ENCODE results near the gene KCNJ2. TPM values are rescaled to one million over a fixed set of nuclear protein-coding genes. Genes with fewer than 3 reads are reported as not detected.

Gene KCNJ2
- total and polyA plus RNA-seq, 4 donors, result 0.75 to 5.1 (median 3.1) TPM; not detected in 1

- peaks cover 0 to 4% of the 10 kb centered on the region in 2 donors for H3K4me1 ChIP-seq (ENCODE audit: control insufficient read depth in 1 of 2, insufficient read depth in 2 of 2, low read length in 2 of 2)
- no peak for DNase-seq
- H3K4me3 ChIP-seq (ENCODE audit: low read length in 2 of 2), result no peak overlapping the region
- H3K9me3 ChIP-seq (ENCODE audit: control insufficient read depth, low read length), result no peaks in the 10 kb centered on the region
- no peaks in the 10 kb centered on the region for H3K36me3 ChIP-seq (ENCODE audit: control insufficient read depth in 1 of 2, insufficient read depth in 2 of 2, low read length in 1 of 2)
- WGBS, 2 donors, result 57 to 58% methylated on average over 3 of the region's 3 CpGs
- H3K27ac ChIP-seq (ENCODE audit: low read depth in 1 of 2, low read length in 2 of 2), result no peak overlapping the region
- intact Hi-C loops (cut with DNase I), result loop anchor here in 1 of 2 donors (2.0 kb wide), 1 partner anchor 533 kb away; no protein-coding TSS in a partner anchor
- ATAC-seq (ENCODE audit: low FRiP score), result no peak
- H3K27me3 ChIP-seq (ENCODE audit: control insufficient read depth in 1 of 2, insufficient read depth in 2 of 2, low read length in 1 of 2), result no peaks in the 10 kb centered on the region
Observed at GRCh38 chr17:70139449-70139993, 29.8 kb upstream of the KCNJ2 start.

GRCh38 chr17:70144260-70144846 lies 25.0 kb upstream of the KCNJ2 start:
- no peaks in the 10 kb centered on the region for H3K36me3 ChIP-seq (ENCODE audit: control insufficient read depth in 1 of 2, insufficient read depth in 2 of 2, low read length in 1 of 2)
- intact Hi-C loops (cut with DNase I), result loop anchor here (2.0 kb wide), 1 partner anchor 576 kb away; no protein-coding TSS in a partner anchor
- no peaks in the 10 kb centered on the region for H3K9me3 ChIP-seq (ENCODE audit: control insufficient read depth, low read length)
- H3K27me3 ChIP-seq (ENCODE audit: control insufficient read depth in 1 of 2, insufficient read depth in 2 of 2, low read length in 1 of 2), result no peaks in the 10 kb centered on the region
- ATAC-seq (ENCODE audit: low FRiP score), result no peak
- WGBS, 2 donors, result 19 to 21% methylated on average over 6 of the region's 6 CpGs
- H3K4me3 ChIP-seq (ENCODE audit: low read length in 2 of 2), result no peak overlapping the region
- peaks cover 0 to 1% of the 10 kb centered on the region in 2 donors for H3K4me1 ChIP-seq (ENCODE audit: control insufficient read depth in 1 of 2, insufficient read depth in 2 of 2, low read length in 2 of 2)
- H3K27ac ChIP-seq (ENCODE audit: low read depth in 1 of 2, low read length in 2 of 2), result no peak overlapping the region
- DNase-seq, result no peak

DNA sequence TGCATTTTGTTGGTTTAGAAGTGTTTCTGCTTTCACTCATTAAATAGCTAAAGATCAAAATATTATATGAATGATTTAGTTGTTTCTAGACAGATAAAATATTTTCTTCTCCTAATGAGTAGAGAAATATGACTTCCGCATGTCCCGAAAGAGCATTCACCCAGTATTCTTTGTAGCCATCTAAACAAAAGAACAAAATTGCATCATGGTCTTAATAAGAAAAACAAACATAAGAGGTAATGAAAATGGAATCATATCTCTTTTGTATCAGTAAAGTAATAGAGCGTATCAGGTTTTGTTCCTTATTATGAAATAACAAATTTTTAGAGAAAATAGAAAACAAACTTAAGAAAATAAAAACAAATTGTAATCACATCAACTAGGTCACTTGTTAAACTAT lies 16.1 kb upstream of the KCNJ2 start:
- DNase-seq (no peak), ATAC-seq (ENCODE audit: low FRiP score) (no peak)
- intact Hi-C loops (cut with DNase I), result no loop called here
- Histone ChIP-seq H3K9me3 (ENCODE audit: control insufficient read depth, low read length) (peaks cover 2% of the 10 kb centered on the region), H3K27me3 (ENCODE audit: control insufficient read depth in 1 of 2, insufficient read depth in 2 of 2, low read length in 1 of 2) (no peaks in the 10 kb centered on the region), H3K4me3 (ENCODE audit: low read length in 2 of 2) (no peak overlapping the region), H3K4me1 (ENCODE audit: control insufficient read depth in 1 of 2, insufficient read depth in 2 of 2, low read length in 2 of 2) (no peaks in the 10 kb centered on the region), H3K27ac (ENCODE audit: low read depth in 1 of 2, low read length in 2 of 2) (no peak overlapping the region), H3K36me3 (ENCODE audit: control insufficient read depth in 1 of 2, insufficient read depth in 2 of 2, low read length in 1 of 2) (no peaks in the 10 kb centered on the region)
- 80 to 85% methylated on average over 3 of the region's 3 CpGs for WGBS, 2 donors

GRCh38 chr17:70157151-70157550 lies 12.2 kb upstream of the KCNJ2 start:
- H3K27ac ChIP-seq (ENCODE audit: low read depth in 1 of 2, low read length in 2 of 2), result no peak overlapping the region
- DNase-seq (no peak), ATAC-seq (ENCODE audit: low FRiP score) (no peak)
- no peaks in the 10 kb centered on the region for H3K36me3 ChIP-seq (ENCODE audit: control insufficient read depth in 1 of 2, insufficient read depth in 2 of 2, low read length in 1 of 2)
- no peaks in the 10 kb centered on the region for H3K27me3 ChIP-seq (ENCODE audit: control insufficient read depth in 1 of 2, insufficient read depth in 2 of 2, low read length in 1 of 2)
- no peaks in the 10 kb centered on the region for H3K4me1 ChIP-seq (ENCODE audit: control insufficient read depth in 1 of 2, insufficient read depth in 2 of 2, low read length in 2 of 2)
- WGBS, 2 donors, result 75 to 95% methylated on average over 4 of the region's 4 CpGs
- no peak overlapping the region for H3K4me3 ChIP-seq (ENCODE audit: low read length in 2 of 2)
- no peaks in the 10 kb centered on the region for H3K9me3 ChIP-seq (ENCODE audit: control insufficient read depth, low read length)
- intact Hi-C loops (cut with DNase I), result no loop called here

- no peak for ATAC-seq (ENCODE audit: low FRiP score)
Observed at GRCh38 chr17:70158180-70158579, 11.2 kb upstream of the KCNJ2 start.

DNA sequence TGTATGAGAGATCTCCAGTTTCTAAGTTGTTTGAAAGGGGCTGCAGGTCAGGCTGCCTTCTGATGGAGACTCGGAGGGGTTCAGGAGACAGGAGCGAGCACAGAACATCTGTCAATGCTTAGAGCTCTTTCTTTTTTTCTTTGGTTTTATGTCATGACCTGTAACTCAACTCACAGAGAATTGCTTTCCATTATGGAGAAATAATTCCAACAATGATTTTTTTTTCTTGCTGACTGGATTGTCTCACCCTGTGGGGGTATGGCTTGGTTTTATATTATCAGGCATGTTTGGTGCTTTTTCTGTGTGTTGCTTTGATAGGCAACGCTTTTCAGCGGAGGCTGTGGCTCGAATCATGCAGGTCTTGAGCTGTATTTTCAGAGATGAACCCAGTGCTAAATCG lies 10.7 kb upstream of the KCNJ2 start:
- 69 to 70% methylated on average over 6 of the region's 6 CpGs for WGBS, 2 donors
- DNase-seq (no peak), ATAC-seq (ENCODE audit: low FRiP score) (no peak)
- Histone ChIP-seq H3K9me3 (ENCODE audit: control insufficient read depth, low read length) (no peaks in the 10 kb centered on the region), H3K4me3 (ENCODE audit: low read length in 2 of 2) (no peak overlapping the region), H3K36me3 (ENCODE audit: control insufficient read depth in 1 of 2, insufficient read depth in 2 of 2, low read length in 1 of 2) (no peaks in the 10 kb centered on the region), H3K27ac (ENCODE audit: low read depth in 1 of 2, low read length in 2 of 2) (no peak overlapping the region), H3K4me1 (ENCODE audit: control insufficient read depth in 1 of 2, insufficient read depth in 2 of 2, low read length in 2 of 2) (no peaks in the 10 kb centered on the region), H3K27me3 (ENCODE audit: control insufficient read depth in 1 of 2, insufficient read depth in 2 of 2, low read length in 1 of 2) (no peaks in the 10 kb centered on the region)
- intact Hi-C loops (cut with DNase I), result no loop called here

More at GRCh38 chr17:70158180-70158579, 11.2 kb upstream of the KCNJ2 start:
- WGBS, 2 donors, result 65 to 66% methylated on average over 4 of the region's 4 CpGs
- Histone ChIP-seq H3K4me3 (ENCODE audit: low read length in 2 of 2) (no peak overlapping the region), H3K4me1 (ENCODE audit: control insufficient read depth in 1 of 2, insufficient read depth in 2 of 2, low read length in 2 of 2) (no peaks in the 10 kb centered on the region), H3K9me3 (ENCODE audit: control insufficient read depth, low read length) (no peaks in the 10 kb centered on the region), H3K36me3 (ENCODE audit: control insufficient read depth in 1 of 2, insufficient read depth in 2 of 2, low read length in 1 of 2) (no peaks in the 10 kb centered on the region), H3K27ac (ENCODE audit: low read depth in 1 of 2, low read length in 2 of 2) (no peak overlapping the region), H3K27me3 (ENCODE audit: control insufficient read depth in 1 of 2, insufficient read depth in 2 of 2, low read length in 1 of 2) (no peaks in the 10 kb centered on the region)
- intact Hi-C loops (cut with DNase I), result no loop called here
- DNase-seq, result no peak

DNA sequence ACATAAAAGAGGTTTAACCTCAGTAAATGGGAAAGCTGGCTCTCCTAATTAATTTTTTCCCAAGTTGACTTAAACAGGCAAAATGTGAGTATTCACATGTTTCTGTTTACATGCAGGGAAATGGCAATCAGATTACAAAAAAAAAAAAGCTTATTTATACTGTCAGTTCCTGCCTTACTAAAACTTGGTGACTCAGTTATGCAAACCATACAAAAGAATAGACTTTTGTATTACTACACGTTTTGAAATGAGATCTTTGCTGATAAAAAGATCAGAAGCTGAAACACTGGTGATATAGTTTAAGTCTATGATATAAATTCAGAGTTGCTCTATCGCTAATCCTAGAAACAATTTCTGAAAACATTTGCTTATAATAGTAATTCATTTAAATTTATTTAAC lies 9.4 kb upstream of the KCNJ2 start:
- Histone ChIP-seq H3K27me3 (ENCODE audit: control insufficient read depth in 1 of 2, insufficient read depth in 2 of 2, low read length in 1 of 2) (no peaks in the 10 kb centered on the region), H3K4me3 (ENCODE audit: low read length in 2 of 2) (no peak overlapping the region), H3K9me3 (ENCODE audit: control insufficient read depth, low read length) (no peaks in the 10 kb centered on the region), H3K4me1 (ENCODE audit: control insufficient read depth in 1 of 2, insufficient read depth in 2 of 2, low read length in 2 of 2) (no peaks in the 10 kb centered on the region), H3K36me3 (ENCODE audit: control insufficient read depth in 1 of 2, insufficient read depth in 2 of 2, low read length in 1 of 2) (no peaks in the 10 kb centered on the region), H3K27ac (ENCODE audit: low read depth in 1 of 2, low read length in 2 of 2) (no peak overlapping the region)
- DNase-seq (no peak), ATAC-seq (ENCODE audit: low FRiP score) (no peak)
- intact Hi-C loops (cut with DNase I), result no loop called here
- WGBS, 2 donors, result 51 to 52% methylated on average over 2 of the region's 2 CpGs

DNA sequence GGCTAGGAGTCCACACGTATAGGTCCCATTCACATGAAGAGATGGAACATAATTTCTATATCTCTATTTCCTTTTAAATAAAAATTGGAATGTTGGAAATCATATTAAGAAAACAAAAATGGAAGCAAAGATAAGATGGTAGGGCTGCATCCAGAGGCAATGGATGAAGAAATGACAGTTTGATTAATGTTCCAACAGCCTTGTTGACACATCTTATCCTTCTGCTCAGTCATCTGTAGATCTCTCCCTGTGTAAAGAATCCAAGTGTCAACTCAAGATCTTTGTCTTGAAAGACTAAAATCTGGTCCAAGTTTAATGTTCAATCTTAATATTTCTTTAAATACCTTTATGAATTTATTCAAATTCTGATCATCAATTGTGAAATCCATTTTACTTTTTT lies 7.8 kb upstream of the KCNJ2 start:
- Histone ChIP-seq H3K27ac (ENCODE audit: low read depth in 1 of 2, low read length in 2 of 2) (no peak overlapping the region), H3K27me3 (ENCODE audit: control insufficient read depth in 1 of 2, insufficient read depth in 2 of 2, low read length in 1 of 2) (no peaks in the 10 kb centered on the region), H3K9me3 (ENCODE audit: control insufficient read depth, low read length) (no peaks in the 10 kb centered on the region), H3K4me3 (ENCODE audit: low read length in 2 of 2) (no peak overlapping the region), H3K36me3 (ENCODE audit: control insufficient read depth in 1 of 2, insufficient read depth in 2 of 2, low read length in 1 of 2) (no peaks in the 10 kb centered on the region), H3K4me1 (ENCODE audit: control insufficient read depth in 1 of 2, insufficient read depth in 2 of 2, low read length in 2 of 2) (no peaks in the 10 kb centered on the region)
- no peak for ATAC-seq (ENCODE audit: low FRiP score)
- 17 to 20% methylated on average over 1 of the region's 1 CpG for WGBS, 2 donors
- intact Hi-C loops (cut with DNase I), result no loop called here
- DNase-seq, result no peak

- Histone ChIP-seq H3K27ac (ENCODE audit: low read depth in 1 of 2, low read length in 2 of 2) (no peak overlapping the region), H3K4me3 (ENCODE audit: low read length in 2 of 2) (no peak overlapping the region), H3K9me3 (ENCODE audit: control insufficient read depth, low read length) (no peaks in the 10 kb centered on the region), H3K36me3 (ENCODE audit: control insufficient read depth in 1 of 2, insufficient read depth in 2 of 2, low read length in 1 of 2) (no peaks in the 10 kb centered on the region), H3K4me1 (ENCODE audit: control insufficient read depth in 1 of 2, insufficient read depth in 2 of 2, low read length in 2 of 2) (no peaks in the 10 kb centered on the region), H3K27me3 (ENCODE audit: control insufficient read depth in 1 of 2, insufficient read depth in 2 of 2, low read length in 1 of 2) (no peaks in the 10 kb centered on the region)
- DNase-seq (no peak), ATAC-seq (ENCODE audit: low FRiP score) (no peak)
- WGBS, 2 donors, result 58 to 60% methylated on average over 2 of the region's 2 CpGs
- intact Hi-C loops (cut with DNase I), result no loop called here
Observed at GRCh38 chr17:70165383-70165782, 3.9 kb upstream of the KCNJ2 start.

Data from aorta (tissue), 5 donors.